Hepatocyte (in vitro differentiated cells): ENCODE measurements around the gene COTL1. TPM values are rescaled to one million over a fixed set of nuclear protein-coding genes. Genes with fewer than 3 reads are reported as not detected.

Experiments used
- DNase-seq: peaks from one replicate; pipeline ENCODE4 v3.0.0-alpha.2; 2016; ENCODE audit warnings: low spot score
- H2AFZ ChIP-seq: fragments of 200-600 bp; sonication (generic); 2 replicates; pipeline ENCODE4 v1.6.0; 2016; ENCODE audit warnings: antibody characterized with exemption, mild to moderate bottlenecking
- H3K27ac ChIP-seq: fragments of 200-600 bp; sonication (generic); 2 replicates; pipeline ENCODE4 v1.5.1; 2016; ENCODE audit warnings: mild to moderate bottlenecking
- H3K27me3 ChIP-seq: fragments of 200-600 bp; sonication (generic); 2 replicates; pipeline ENCODE4 v1.6.1; 2016
- H3K36me3 ChIP-seq: fragments of 200-600 bp; sonication (generic); replicated peaks from 2 replicates; pipeline ENCODE4 v1.5.1; 2016; ENCODE audit warnings: low read depth; ENCODE audit not compliant: insufficient read depth
- H3K4me1 ChIP-seq: fragments of 200-600 bp; sonication (generic); 2 replicates; pipeline ENCODE4 v1.5.1; 2016; ENCODE audit warnings: mild to moderate bottlenecking, moderate library complexity; ENCODE audit not compliant: insufficient read depth
- H3K4me2 ChIP-seq: fragments of 200-600 bp; sonication (generic); 2 replicates; pipeline ENCODE4 v1.6.0; 2016
- H3K4me3 ChIP-seq: fragments of 200-600 bp; sonication (generic); 2 replicates; pipeline ENCODE4 v1.5.1; 2016; ENCODE audit warnings: mild to moderate bottlenecking
- H3K79me2 ChIP-seq: fragments of 200-600 bp; sonication (generic); 2 replicates; pipeline ENCODE4 v1.6.0; 2017; ENCODE audit warnings: mild to moderate bottlenecking
- H3K9me2 ChIP-seq: fragments of 200-600 bp; sonication (generic); replicated peaks from 2 replicates; pipeline ENCODE4 v1.6.0; 2017; ENCODE audit warnings: mild to moderate bottlenecking; ENCODE audit not compliant: insufficient read depth
- H3K9me3 ChIP-seq: fragments of 200-600 bp; sonication (generic); 2 replicates; pipeline ENCODE4 v1.5.1; 2016; ENCODE audit warnings: low read depth, mild to moderate bottlenecking
- H4K20me1 ChIP-seq: fragments of 200-600 bp; sonication (generic); 2 replicates; pipeline ENCODE4 v1.6.0; 2016; ENCODE audit warnings: mild to moderate bottlenecking; ENCODE audit not compliant: insufficient read depth, poor library complexity, severe bottlenecking
- EZH2 ChIP-seq: fragments of 200-600 bp; sonication (generic); IDR thresholded peaks from 2 replicates; pipeline ENCODE4 v1.6.1; 2016; ENCODE audit warnings: antibody characterized with exemption, mild to moderate bottlenecking, borderline replicate concordance
- EZH2phosphoT487 ChIP-seq: fragments of 200-600 bp; sonication (generic); IDR thresholded peaks from one replicate; pipeline ENCODE4 v1.6.1; 2018; ENCODE audit warnings: antibody characterized with exemption, mild to moderate bottlenecking, low read depth, moderate library complexity; ENCODE audit not compliant: unreplicated experiment, severe bottlenecking
- WGBS: methylation state at CpG from one replicate; pipeline ENCODE4 v1.1.6; 2016; ENCODE audit warnings: low lambda C conversion rate; ENCODE audit errors: missing lambda C conversion rate; 5-methylcytosine and 5-hydroxymethylcytosine counted together
- polyA plus RNA-seq: library from polyadenylated mRNA; unstranded; fragments of >200 nt; fragmentation: Nextera tagmentation; extraction: Ambion mirVana; gene quantifications from 2 replicates; pipeline ENCODE4 v1.2.1, GENCODE V29; 2016
- total RNA-seq: library from RNA; depleted of rRNA; stranded (reverse); fragments of >200 nt; gene quantifications from 2 replicates; pipeline ENCODE4 v1.2.3, GENCODE V29; 2014
- TF ChIP-seq, protein P1 (sequence below): fragments of 200-600 bp; sonication (generic); IDR thresholded peaks from 2 replicates; pipeline ENCODE4 v1.5.1; 2016; ENCODE audit warnings: antibody characterized with exemption, mild to moderate bottlenecking; ENCODE audit not compliant: poor library complexity

Gene COTL1
- total and polyA plus RNA-seq, 2 experiments from 2014 or later, result 30.1 to 104 TPM

DNA sequence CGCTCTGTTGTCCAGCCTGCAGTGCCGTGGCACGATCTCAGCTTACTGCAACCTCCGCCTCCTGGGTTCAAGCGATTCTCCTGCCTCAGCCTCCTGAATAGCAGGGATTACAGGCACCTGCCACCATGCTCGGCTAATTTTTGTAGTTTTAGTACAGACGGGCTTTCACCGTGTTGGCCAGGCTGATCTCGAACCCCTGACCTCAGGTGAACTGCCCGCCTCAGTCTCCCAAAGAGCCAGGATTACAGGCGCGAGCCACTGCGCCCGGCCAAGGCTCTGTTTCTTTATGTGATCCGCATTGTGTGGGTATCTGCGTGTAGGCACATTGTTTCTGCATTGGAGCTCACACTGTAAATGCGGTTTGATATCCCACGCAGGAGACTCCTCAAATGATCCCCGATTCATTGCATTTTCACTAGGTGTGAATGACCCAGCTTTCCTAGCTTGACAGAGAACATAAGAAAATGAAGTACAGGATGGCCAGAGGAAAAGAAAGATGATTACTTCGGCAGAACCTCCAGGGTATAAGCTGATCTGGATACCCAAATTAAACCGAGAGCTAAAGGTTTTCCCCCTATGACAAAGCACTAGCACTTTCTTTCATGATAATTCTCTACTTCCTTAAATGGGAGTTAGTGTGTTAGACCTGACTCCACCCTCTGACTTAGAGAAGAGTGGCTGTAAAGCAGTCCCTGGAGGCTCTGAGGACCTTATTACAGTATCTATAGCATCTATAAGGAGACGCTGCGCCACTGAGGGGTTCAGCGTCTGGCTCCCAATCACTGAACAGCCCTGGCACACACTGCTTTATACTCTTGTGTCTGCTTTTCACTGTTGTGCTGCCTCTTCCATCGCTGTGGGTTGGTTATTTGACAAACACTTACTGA lies 17.3 kb downstream of the COTL1 start:
- no peaks in the 10 kb centered on the region for H3K9me2 ChIP-seq
- no peak for DNase-seq
- 81% methylated on average over 25 of the region's 25 CpGs for WGBS
- no peak overlapping the region for H2AFZ ChIP-seq
- peaks cover 39% of the 10 kb centered on the region for H3K79me2 ChIP-seq
- H3K9me3 ChIP-seq, result no peaks in the 10 kb centered on the region
- H3K27me3 ChIP-seq, result no peaks in the 10 kb centered on the region
- no peak overlapping the region for H3K4me3 ChIP-seq
- H4K20me1 ChIP-seq, result no peaks in the 10 kb centered on the region
- no peaks in the 10 kb centered on the region for H3K36me3 ChIP-seq
- peak overlapping the region; percentile 87 for H3K27ac ChIP-seq
- TF ChIP-seq EZH2phosphoT487, result no peak
- peak overlapping the region; percentile 74 for H3K4me2 ChIP-seq
- peaks cover 39% of the 10 kb centered on the region for H3K4me1 ChIP-seq

DNA sequence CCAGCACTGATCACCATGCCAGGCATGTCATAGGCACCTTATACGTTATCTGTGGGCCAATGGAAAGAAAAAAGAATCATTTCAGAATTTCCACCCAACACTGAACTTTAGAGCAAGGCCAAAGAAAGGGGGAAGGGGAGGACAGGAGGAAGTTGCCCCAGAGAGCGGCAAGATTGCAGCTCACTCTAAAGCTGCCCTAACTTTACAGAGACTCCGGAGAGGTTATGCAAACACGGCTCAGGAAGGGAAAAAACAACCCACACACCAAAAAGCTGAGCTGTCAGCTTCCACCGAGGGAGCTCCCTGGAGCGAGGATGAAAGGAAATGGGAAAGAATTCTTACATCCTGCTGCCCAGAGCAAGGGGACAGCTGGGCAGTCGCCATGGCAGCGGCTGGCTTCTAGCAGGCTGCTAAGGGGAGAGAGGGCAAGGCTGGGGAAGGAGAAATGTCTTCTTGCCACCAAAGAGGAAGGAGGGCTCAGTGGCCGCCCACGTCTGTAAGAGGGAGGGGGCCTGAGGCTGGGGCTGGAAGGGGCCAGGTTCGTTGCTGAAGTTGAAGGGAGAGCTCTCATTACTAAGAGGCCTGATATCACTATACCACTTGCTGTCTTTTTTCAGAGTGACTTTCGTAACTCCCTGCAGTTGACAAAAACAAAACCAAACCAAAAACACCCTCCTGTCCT lies 18.2 kb downstream of the COTL1 start:
- 15% methylated on average over 11 of the region's 12 CpGs for WGBS
- no peaks in the 10 kb centered on the region for H3K9me2 ChIP-seq
- TF ChIP-seq EZH2phosphoT487 (no peak), EZH2 (no peak)
- TF ChIP-seq, protein P1, sequence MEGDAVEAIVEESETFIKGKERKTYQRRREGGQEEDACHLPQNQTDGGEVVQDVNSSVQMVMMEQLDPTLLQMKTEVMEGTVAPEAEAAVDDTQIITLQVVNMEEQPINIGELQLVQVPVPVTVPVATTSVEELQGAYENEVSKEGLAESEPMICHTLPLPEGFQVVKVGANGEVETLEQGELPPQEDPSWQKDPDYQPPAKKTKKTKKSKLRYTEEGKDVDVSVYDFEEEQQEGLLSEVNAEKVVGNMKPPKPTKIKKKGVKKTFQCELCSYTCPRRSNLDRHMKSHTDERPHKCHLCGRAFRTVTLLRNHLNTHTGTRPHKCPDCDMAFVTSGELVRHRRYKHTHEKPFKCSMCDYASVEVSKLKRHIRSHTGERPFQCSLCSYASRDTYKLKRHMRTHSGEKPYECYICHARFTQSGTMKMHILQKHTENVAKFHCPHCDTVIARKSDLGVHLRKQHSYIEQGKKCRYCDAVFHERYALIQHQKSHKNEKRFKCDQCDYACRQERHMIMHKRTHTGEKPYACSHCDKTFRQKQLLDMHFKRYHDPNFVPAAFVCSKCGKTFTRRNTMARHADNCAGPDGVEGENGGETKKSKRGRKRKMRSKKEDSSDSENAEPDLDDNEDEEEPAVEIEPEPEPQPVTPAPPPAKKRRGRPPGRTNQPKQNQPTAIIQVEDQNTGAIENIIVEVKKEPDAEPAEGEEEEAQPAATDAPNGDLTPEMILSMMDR, result no peak
- H3K4me2 ChIP-seq, result peak overlapping the region; percentile 74
- H3K79me2 ChIP-seq, result peaks cover 30% of the 10 kb centered on the region
- peak; percentile 66 for DNase-seq
- H2AFZ ChIP-seq, result peak overlapping the region; percentile 60
- no peaks in the 10 kb centered on the region for H4K20me1 ChIP-seq
- peak overlapping the region; percentile 87 for H3K27ac ChIP-seq
- H3K4me1 ChIP-seq, result peaks cover 39% of the 10 kb centered on the region
- no peaks in the 10 kb centered on the region for H3K9me3 ChIP-seq
- H3K4me3 ChIP-seq, result no peak overlapping the region
- no peaks in the 10 kb centered on the region for H3K36me3 ChIP-seq
- no peaks in the 10 kb centered on the region for H3K27me3 ChIP-seq

DNA sequence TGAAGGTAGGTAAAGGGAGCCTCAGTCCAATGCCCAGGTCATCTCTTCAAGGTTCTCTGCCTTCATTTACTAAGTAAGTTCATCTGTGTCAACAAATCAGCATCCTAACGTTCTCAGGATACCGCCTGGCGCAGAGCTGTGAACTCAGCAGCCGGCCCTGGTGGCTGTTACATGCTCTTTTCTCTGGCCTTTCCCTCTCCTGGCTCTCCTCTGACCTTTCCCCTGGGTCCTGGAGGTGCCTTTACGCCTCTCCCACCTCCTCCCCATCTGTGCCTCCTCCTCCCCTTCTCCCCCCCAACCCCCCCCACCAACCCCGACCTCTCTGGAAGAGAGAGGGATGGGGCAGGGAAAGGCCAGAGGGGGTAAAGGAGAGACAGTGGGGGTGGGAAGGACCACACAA lies 19.5 kb downstream of the COTL1 start:
- H3K9me2 ChIP-seq, result no peaks in the 10 kb centered on the region
- TF ChIP-seq EZH2phosphoT487, result no peak
- TF ChIP-seq, protein P1, result no peak
- no peak for TF ChIP-seq EZH2
- no peak overlapping the region for H3K4me3 ChIP-seq
- no peaks in the 10 kb centered on the region for H3K36me3 ChIP-seq
- H3K79me2 ChIP-seq, result peaks cover 30% of the 10 kb centered on the region
- no peaks in the 10 kb centered on the region for H3K27me3 ChIP-seq
- no peak overlapping the region for H2AFZ ChIP-seq
- DNase-seq, result no peak
- no peaks in the 10 kb centered on the region for H4K20me1 ChIP-seq
- no peaks in the 10 kb centered on the region for H3K9me3 ChIP-seq
- H3K4me2 ChIP-seq, result no peak overlapping the region
- H3K27ac ChIP-seq, result no peak overlapping the region
- peaks cover 39% of the 10 kb centered on the region for H3K4me1 ChIP-seq
- WGBS, result 86% methylated on average over 4 of the region's 6 CpGs

DNA sequence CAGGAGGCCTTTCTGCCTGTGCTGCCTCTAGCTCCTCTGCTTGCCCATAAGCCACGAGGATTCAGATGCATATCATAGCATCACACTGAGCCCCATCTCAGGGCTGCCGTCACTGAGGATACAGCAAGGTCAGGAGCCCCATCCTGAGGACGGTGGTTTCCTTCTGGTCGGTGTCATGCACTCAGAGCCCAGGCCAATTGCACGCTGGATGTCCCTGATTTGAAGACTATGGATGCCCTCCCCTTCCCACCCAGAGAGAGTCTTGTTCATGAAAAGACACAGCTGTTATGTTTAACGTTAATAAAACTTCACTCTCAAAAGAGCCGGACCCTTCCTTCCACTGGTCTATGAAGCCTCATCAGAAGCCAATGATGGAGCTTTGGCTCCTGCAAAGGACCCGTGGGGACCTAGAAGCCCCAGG lies 19.9 kb downstream of the COTL1 start:
- no peak overlapping the region for H2AFZ ChIP-seq
- H3K4me1 ChIP-seq, result peaks cover 39% of the 10 kb centered on the region
- no peak overlapping the region for H3K27ac ChIP-seq
- no peaks in the 10 kb centered on the region for H4K20me1 ChIP-seq
- H3K27me3 ChIP-seq, result no peaks in the 10 kb centered on the region
- 60% methylated on average over 8 of the region's 8 CpGs for WGBS
- H3K4me3 ChIP-seq, result no peak overlapping the region
- no peak for DNase-seq
- no peaks in the 10 kb centered on the region for H3K9me3 ChIP-seq
- no peak overlapping the region for H3K4me2 ChIP-seq
- H3K9me2 ChIP-seq, result no peaks in the 10 kb centered on the region
- no peaks in the 10 kb centered on the region for H3K36me3 ChIP-seq
- H3K79me2 ChIP-seq, result peaks cover 30% of the 10 kb centered on the region
- TF ChIP-seq EZH2phosphoT487 (no peak), EZH2 (no peak)
- TF ChIP-seq, protein P1, result no peak
